GM23248 (cell line): ENCODE data around the gene TMIE. TPM values are rescaled to one million over a fixed set of nuclear protein-coding genes. Genes with fewer than 3 reads are reported as not detected.

Experiments used
- DNase-seq: peaks from one replicate; pipeline ENCODE4 v3.0.0-alpha.2; 2015
- H2AFZ ChIP-seq: fragments of 200-600 bp; sonication (generic); 2 replicates; pipeline ENCODE4 v1.6.1; 2016; ENCODE audit warnings: antibody characterized with exemption
- H3F3A ChIP-seq: fragments of 200-600 bp; sonication (generic); 2 replicates; pipeline ENCODE4 v1.6.1; 2016; ENCODE audit warnings: mild to moderate bottlenecking, antibody characterized with exemption, mixed run types; ENCODE audit not compliant: insufficient read depth
- H3K27ac ChIP-seq: fragments of 200-600 bp; sonication (generic); 2 replicates; pipeline ENCODE4 v1.5.1; 2016; ENCODE audit warnings: mild to moderate bottlenecking
- H3K27me3 ChIP-seq: fragments of 200-600 bp; sonication (generic); replicated peaks from 2 replicates; pipeline ENCODE4 v1.6.1; 2016; ENCODE audit warnings: mild to moderate bottlenecking; ENCODE audit not compliant: insufficient read depth
- H3K36me3 ChIP-seq: fragments of 200-600 bp; sonication (generic); 2 replicates; pipeline ENCODE4 v1.6.1; 2016; ENCODE audit warnings: low read depth, mild to moderate bottlenecking
- H3K4me1 ChIP-seq: fragments of 200-600 bp; sonication (generic); 2 replicates; pipeline ENCODE4 v1.6.1; 2016; ENCODE audit warnings: mild to moderate bottlenecking; ENCODE audit not compliant: insufficient read depth
- H3K4me2 ChIP-seq: fragments of 200-600 bp; sonication (generic); one replicate; pipeline ENCODE4 v1.6.1; 2016; ENCODE audit warnings: mild to moderate bottlenecking; ENCODE audit not compliant: unreplicated experiment
- H3K4me3 ChIP-seq: fragments of 200-600 bp; sonication (generic); 2 replicates; pipeline ENCODE4 v1.5.1; 2016; ENCODE audit warnings: mild to moderate bottlenecking
- H3K79me2 ChIP-seq: fragments of 200-600 bp; sonication (generic); 2 replicates; pipeline ENCODE4 v1.6.1; 2016; ENCODE audit warnings: mild to moderate bottlenecking; ENCODE audit not compliant: insufficient read depth
- H3K9ac ChIP-seq: fragments of 200-600 bp; sonication (generic); 2 replicates; pipeline ENCODE4 v1.6.1; 2016; ENCODE audit warnings: mild to moderate bottlenecking
- H3K9me2 ChIP-seq: fragments of 200-600 bp; sonication (generic); 2 replicates; pipeline ENCODE4 v1.6.1; 2016; ENCODE audit warnings: mixed run types, mild to moderate bottlenecking, moderate library complexity; ENCODE audit not compliant: insufficient read depth
- H3K9me3 ChIP-seq: fragments of 200-600 bp; sonication (generic); one replicate; pipeline ENCODE4 v1.6.1; 2017; ENCODE audit warnings: low read depth
- H4K20me1 ChIP-seq: fragments of 200-600 bp; sonication (generic); 2 replicates; pipeline ENCODE4 v1.6.0; 2016; ENCODE audit not compliant: insufficient read depth
- EZH2 ChIP-seq: fragments of 200-600 bp; sonication (generic); IDR thresholded peaks from 2 replicates; pipeline ENCODE4 v1.6.1; 2018; ENCODE audit warnings: antibody characterized with exemption, mild to moderate bottlenecking; ENCODE audit not compliant: insufficient read depth, poor library complexity, severe bottlenecking
- EZH2phosphoT487 ChIP-seq: fragments of 200-600 bp; sonication (generic); IDR thresholded peaks from 2 replicates; pipeline ENCODE4 v1.6.1; 2018; ENCODE audit warnings: antibody characterized with exemption, moderate library complexity, mild to moderate bottlenecking, low read depth; ENCODE audit not compliant: insufficient read depth
- WGBS, 2 experiments: methylation state at CpG; one replicate each; pipeline ENCODE4 v1.1.6; 2015 to 2017; ENCODE audit warnings: low lambda C conversion rate in 2 of 2, low coverage in 1 of 2; ENCODE audit errors: missing lambda C conversion rate in 2 of 2; 5-methylcytosine and 5-hydroxymethylcytosine counted together
- in situ Hi-C: fragments of 300-500 bp; cut with MboI; formaldehyde crosslinking; loops from 2 replicates; pipeline ENCODE4 v1.15.0; 2020
- polyA plus RNA-seq: library from polyadenylated mRNA; unstranded; fragments of >200 nt; fragmentation: Nextera tagmentation; extraction: Ambion mirVana; gene quantifications from 2 replicates; pipeline ENCODE4 v1.2.1, GENCODE V29; 2016
- total RNA-seq: library from RNA; depleted of rRNA; stranded (reverse); fragments of >200 nt; shearing (Covaris generic); gene quantifications from 2 replicates; pipeline ENCODE4 v1.2.3, GENCODE V29; 2014

TMIE gene
- total and polyA plus RNA-seq, 2 experiments from 2014 or later: 0.11 TPM; not detected in 1

- no peaks in the 10 kb centered on the region for H3K4me1 ChIP-seq
- no peaks in the 10 kb centered on the region for H3F3A ChIP-seq
- no peak overlapping the region for H3K4me2 ChIP-seq
- H2AFZ ChIP-seq: no peak overlapping the region
- TF ChIP-seq EZH2phosphoT487: no peak
- no peak for TF ChIP-seq EZH2
- H3K4me3 ChIP-seq: no peak overlapping the region
- DNase-seq: no peak
- H3K9ac ChIP-seq: no peak overlapping the region
- no peaks in the 10 kb centered on the region for H3K9me3 ChIP-seq
- H3K9me2 ChIP-seq: no peaks in the 10 kb centered on the region
- WGBS, 2 experiments: 88% methylated on average over 2 of the region's 2 CpGs
- H3K36me3 ChIP-seq: no peaks in the 10 kb centered on the region
- no peak overlapping the region for H3K27ac ChIP-seq
- no peaks in the 10 kb centered on the region for H4K20me1 ChIP-seq
- in situ Hi-C loops: loop anchor here (25.0 kb wide), 1 partner anchor 641 kb away; no protein-coding TSS in a partner anchor
- H3K79me2 ChIP-seq: no peaks in the 10 kb centered on the region
- 0 out of 2 replicates have a peak, but pooled peaks cover 9% of the 10 kb centered on the region for H3K27me3 ChIP-seq
Observed at GRCh38 chr3:46721009-46721408, 19.8 kb downstream of the TMIE start.

GRCh38 chr3:46722443-46722842, 21.3 kb downstream of the TMIE start:
- Histone ChIP-seq H3K27me3 (peaks cover 9% of the 10 kb centered on the region; the same call in 1 of the 2 replicates), H3F3A (no peaks in the 10 kb centered on the region), H2AFZ (no peak overlapping the region), H3K79me2 (no peaks in the 10 kb centered on the region), H3K9me3 (no peaks in the 10 kb centered on the region), H3K4me2 (no peak overlapping the region), H3K4me1 (no peaks in the 10 kb centered on the region), H3K9me2 (no peaks in the 10 kb centered on the region), H3K4me3 (no peak overlapping the region), H3K36me3 (no peaks in the 10 kb centered on the region), H3K9ac (no peak overlapping the region), H4K20me1 (no peaks in the 10 kb centered on the region), H3K27ac (no peak overlapping the region)
- no peak for DNase-seq
- 78% methylated on average over 5 of the region's 5 CpGs for WGBS, 2 experiments
- in situ Hi-C loops: loop anchor here (25.0 kb wide), 1 partner anchor 640 kb away; no protein-coding TSS in a partner anchor
- no peak for TF ChIP-seq EZH2phosphoT487
- TF ChIP-seq EZH2: no peak

GRCh38 chr3:46724424-46724823, 23.2 kb downstream of the TMIE start:
- in situ Hi-C loops: loop anchor here (25.0 kb wide), 1 partner anchor 638 kb away; no protein-coding TSS in a partner anchor
- TF ChIP-seq EZH2 (no peak), EZH2phosphoT487 (no peak)
- Histone ChIP-seq H3K27ac (no peak overlapping the region), H3K4me2 (no peak overlapping the region), H3K4me3 (no peak overlapping the region), H3K36me3 (no peaks in the 10 kb centered on the region), H3K9me3 (no peaks in the 10 kb centered on the region), H2AFZ (no peak overlapping the region), H3K79me2 (no peaks in the 10 kb centered on the region), H4K20me1 (no peaks in the 10 kb centered on the region), H3K4me1 (no peaks in the 10 kb centered on the region), H3F3A (no peaks in the 10 kb centered on the region), H3K9ac (no peak overlapping the region), H3K9me2 (no peaks in the 10 kb centered on the region), H3K27me3 (peaks cover 9% of the 10 kb centered on the region; the same call in 1 of the 2 replicates)
- 85 to 87% methylated on average over 4 of the region's 4 CpGs for WGBS, 2 experiments
- no peak for DNase-seq

- in situ Hi-C loops: no loop called here
- Histone ChIP-seq H3K27me3 (peaks cover 8% of the 10 kb centered on the region), H3K4me2 (no peak overlapping the region), H3K27ac (no peak overlapping the region), H3F3A (no peaks in the 10 kb centered on the region), H3K79me2 (no peaks in the 10 kb centered on the region), H4K20me1 (no peaks in the 10 kb centered on the region), H3K4me1 (no peaks in the 10 kb centered on the region), H3K4me3 (no peak overlapping the region), H3K9ac (no peak overlapping the region), H3K9me2 (no peaks in the 10 kb centered on the region), H2AFZ (no peak overlapping the region; the same call in 1 of the 2 replicates), H3K36me3 (no peaks in the 10 kb centered on the region), H3K9me3 (no peaks in the 10 kb centered on the region)
- no peak for TF ChIP-seq EZH2
- no peak for TF ChIP-seq EZH2phosphoT487
- WGBS, 2 experiments: 38 to 40% methylated on average over 6 of the region's 6 CpGs
- no peak for DNase-seq
Observed at GRCh38 chr3:46725621-46726314, 24.6 kb downstream of the TMIE start.
